ENCODE measurements around the gene DCC. TPM values are rescaled to one million over a fixed set of nuclear protein-coding genes. Genes with fewer than 3 reads are reported as not detected.

The DCC gene
- total and polyA plus RNA-seq, 2 donors (not counting 1 experiment from before 2014, with no cell fraction given): 0.14 TPM; not detected in 1

GRCh38 chr18:52377094-52377493 lies 37.1 kb downstream of the DCC start:
- H3K4me3 ChIP-seq (replicated peaks in 1 of 4; ENCODE audit: control extremely low read depth in 1 of 4, insufficient read depth in 1 of 4, low read depth in 3 of 4, low read length in 4 of 4): no peak overlapping the region
- TF ChIP-seq CTCF (conservative IDR thresholded peaks at IDR 0.05 in 1 of 2, IDR thresholded peaks at IDR 0.05 in 1 of 2; ENCODE audit: low read depth in 1 of 2, low read length in 2 of 2): no peak
- TF ChIP-seq EZH2 (IDR thresholded peaks at IDR 0.05; ENCODE audit: low read length, missing control alignments): no peak
- no peak overlapping the region for H3K9ac ChIP-seq (ENCODE audit: insufficient read depth, low read length)
- H4K20me1 ChIP-seq (ENCODE audit: control insufficient read depth, extremely low read depth, insufficient read depth, low read length): no peaks in the 10 kb centered on the region
- H3K27ac ChIP-seq (ENCODE audit: insufficient read depth, low read length): no peak overlapping the region
- H3K4me2 ChIP-seq (ENCODE audit: extremely low read depth, insufficient read depth, low read length): no peak overlapping the region
- H3K36me3 ChIP-seq (ENCODE audit: control insufficient read depth, insufficient read depth, low read length): no peaks in the 10 kb centered on the region
- H3K79me2 ChIP-seq (ENCODE audit: control insufficient read depth, insufficient read depth, low read length): no peaks in the 10 kb centered on the region
- H3K9me3 ChIP-seq (ENCODE audit: control insufficient read depth, insufficient read depth, low read depth, low read length): no peaks in the 10 kb centered on the region
- H3K4me1 ChIP-seq (ENCODE audit: control insufficient read depth, extremely low read depth, insufficient read depth, low read length): no peaks in the 10 kb centered on the region
- H3K27me3 ChIP-seq (ENCODE audit: control insufficient read depth, insufficient read depth, low read length): no peaks in the 10 kb centered on the region
- DNase-seq (ENCODE audit: low read depth in 2 of 2): no peak
- no peak overlapping the region for H2AFZ ChIP-seq (ENCODE audit: low read length)

DNA sequence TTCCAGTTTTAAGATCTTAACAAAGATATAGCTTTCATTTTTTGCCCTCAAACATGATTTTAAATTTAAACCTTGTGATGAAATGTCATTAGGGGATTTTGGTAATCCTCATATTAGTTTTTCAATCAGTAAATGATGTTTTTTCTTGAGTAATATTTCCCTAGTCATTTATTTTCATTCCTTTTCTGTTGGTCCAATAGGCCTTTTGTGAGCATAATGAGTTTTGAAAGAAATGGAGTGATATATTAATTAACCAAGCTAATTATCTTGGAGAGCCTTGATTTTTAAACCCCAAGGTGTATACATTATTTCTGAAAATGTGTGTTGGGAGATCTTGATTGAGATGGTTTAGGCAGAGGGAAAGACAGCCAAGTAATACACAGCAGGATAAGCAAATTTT lies 46.3 kb downstream of the DCC start:
- Histone ChIP-seq H3K27me3 (ENCODE audit: control insufficient read depth, insufficient read depth, low read length) (no peaks in the 10 kb centered on the region), H3K4me1 (ENCODE audit: control insufficient read depth, extremely low read depth, insufficient read depth, low read length) (no peaks in the 10 kb centered on the region), H3K4me2 (ENCODE audit: extremely low read depth, insufficient read depth, low read length) (no peak overlapping the region), H3K27ac (ENCODE audit: insufficient read depth, low read length) (no peak overlapping the region), H3K36me3 (ENCODE audit: control insufficient read depth, insufficient read depth, low read length) (no peaks in the 10 kb centered on the region), H4K20me1 (ENCODE audit: control insufficient read depth, extremely low read depth, insufficient read depth, low read length) (no peaks in the 10 kb centered on the region), H3K9me3 (ENCODE audit: control insufficient read depth, insufficient read depth, low read depth, low read length) (no peaks in the 10 kb centered on the region), H3K79me2 (ENCODE audit: control insufficient read depth, insufficient read depth, low read length) (no peaks in the 10 kb centered on the region), H2AFZ (ENCODE audit: low read length) (no peak overlapping the region), H3K4me3 (replicated peaks in 1 of 4; ENCODE audit: control extremely low read depth in 1 of 4, insufficient read depth in 1 of 4, low read depth in 3 of 4, low read length in 4 of 4) (no peak overlapping the region), H3K9ac (ENCODE audit: insufficient read depth, low read length) (no peak overlapping the region)
- DNase-seq (ENCODE audit: low read depth in 2 of 2): no peak
- TF ChIP-seq EZH2 (IDR thresholded peaks at IDR 0.05; ENCODE audit: low read length, missing control alignments) (no peak), CTCF (conservative IDR thresholded peaks at IDR 0.05 in 1 of 2, IDR thresholded peaks at IDR 0.05 in 1 of 2; ENCODE audit: low read depth in 1 of 2, low read length in 2 of 2) (no peak)

DNA sequence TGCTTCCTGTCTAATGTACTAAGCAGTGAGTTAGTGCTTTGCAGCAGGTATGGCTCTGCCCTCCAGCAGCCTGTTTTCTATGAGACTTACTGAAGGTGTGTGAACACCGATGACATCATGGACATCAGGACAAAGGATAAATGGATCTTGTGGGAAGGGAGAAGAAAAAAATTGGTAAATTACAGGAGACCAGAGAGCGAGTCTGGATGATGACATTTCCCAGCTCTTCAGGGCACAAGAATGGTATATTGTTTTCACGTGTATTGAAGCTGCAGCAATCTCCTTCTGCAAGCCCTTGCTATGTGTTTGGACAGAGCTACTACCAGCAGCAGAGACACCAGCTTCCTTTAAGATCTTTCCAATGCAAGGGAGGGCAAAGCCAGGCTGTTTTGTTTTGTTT lies 47.2 kb downstream of the DCC start:
- Histone ChIP-seq H3K27ac (ENCODE audit: insufficient read depth, low read length) (no peak overlapping the region), H3K36me3 (ENCODE audit: control insufficient read depth, insufficient read depth, low read length) (no peaks in the 10 kb centered on the region), H3K9ac (ENCODE audit: insufficient read depth, low read length) (no peak overlapping the region), H3K4me3 (replicated peaks in 1 of 4; ENCODE audit: control extremely low read depth in 1 of 4, insufficient read depth in 1 of 4, low read depth in 3 of 4, low read length in 4 of 4) (no peak overlapping the region), H3K27me3 (ENCODE audit: control insufficient read depth, insufficient read depth, low read length) (no peaks in the 10 kb centered on the region), H3K4me1 (ENCODE audit: control insufficient read depth, extremely low read depth, insufficient read depth, low read length) (no peaks in the 10 kb centered on the region), H2AFZ (ENCODE audit: low read length) (no peak overlapping the region), H3K79me2 (ENCODE audit: control insufficient read depth, insufficient read depth, low read length) (no peaks in the 10 kb centered on the region), H4K20me1 (ENCODE audit: control insufficient read depth, extremely low read depth, insufficient read depth, low read length) (no peaks in the 10 kb centered on the region), H3K9me3 (ENCODE audit: control insufficient read depth, insufficient read depth, low read depth, low read length) (no peaks in the 10 kb centered on the region), H3K4me2 (ENCODE audit: extremely low read depth, insufficient read depth, low read length) (no peak overlapping the region)
- no peak for DNase-seq (ENCODE audit: low read depth in 2 of 2)
- TF ChIP-seq CTCF (conservative IDR thresholded peaks at IDR 0.05 in 1 of 2, IDR thresholded peaks at IDR 0.05 in 1 of 2; ENCODE audit: low read depth in 1 of 2, low read length in 2 of 2): no peak
- TF ChIP-seq EZH2 (IDR thresholded peaks at IDR 0.05; ENCODE audit: low read length, missing control alignments): no peak

All from fibroblast of lung (primary cell).